GM12801 (cell line): ENCODE measurements around the gene SLC38A11.

Source experiments
- CTCF ChIP-seq: IDR thresholded peaks from one replicate; pipeline ENCODE4 v1.5.1; 2011; ENCODE audit warnings: control low read depth; ENCODE audit not compliant: insufficient read length; ENCODE audit errors: extremely low read depth

SLC38A11 gene

GRCh38 chr2:164875334-164876205 lies 79.8 kb downstream of the SLC38A11 start:
- no peak for TF ChIP-seq CTCF

- no peak for TF ChIP-seq CTCF
These were observed 82.0 kb downstream of the SLC38A11 start for GRCh38 chr2:164873210-164873908.

- TF ChIP-seq CTCF = no peak
These were observed 83.9 kb downstream of the SLC38A11 start for GRCh38 chr2:164871404-164871803.

DNA sequence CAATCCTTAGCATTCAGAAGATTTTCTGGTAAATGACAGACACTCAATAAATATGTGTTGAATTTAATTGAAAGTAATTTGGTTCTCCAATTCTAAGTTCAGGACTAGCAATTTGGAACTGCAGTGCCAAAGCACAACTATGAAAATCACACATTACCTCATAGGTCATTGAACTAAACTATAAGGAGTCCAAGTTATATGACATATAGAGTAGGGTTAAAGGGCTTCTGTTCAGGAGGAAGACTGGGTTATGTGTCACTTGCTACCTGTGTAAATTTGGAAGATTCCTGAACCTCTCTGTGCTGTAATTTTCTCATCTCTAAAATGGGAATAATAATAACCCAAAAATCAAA lies 85.9 kb downstream of the SLC38A11 start:
- TF ChIP-seq CTCF = no peak

DNA sequence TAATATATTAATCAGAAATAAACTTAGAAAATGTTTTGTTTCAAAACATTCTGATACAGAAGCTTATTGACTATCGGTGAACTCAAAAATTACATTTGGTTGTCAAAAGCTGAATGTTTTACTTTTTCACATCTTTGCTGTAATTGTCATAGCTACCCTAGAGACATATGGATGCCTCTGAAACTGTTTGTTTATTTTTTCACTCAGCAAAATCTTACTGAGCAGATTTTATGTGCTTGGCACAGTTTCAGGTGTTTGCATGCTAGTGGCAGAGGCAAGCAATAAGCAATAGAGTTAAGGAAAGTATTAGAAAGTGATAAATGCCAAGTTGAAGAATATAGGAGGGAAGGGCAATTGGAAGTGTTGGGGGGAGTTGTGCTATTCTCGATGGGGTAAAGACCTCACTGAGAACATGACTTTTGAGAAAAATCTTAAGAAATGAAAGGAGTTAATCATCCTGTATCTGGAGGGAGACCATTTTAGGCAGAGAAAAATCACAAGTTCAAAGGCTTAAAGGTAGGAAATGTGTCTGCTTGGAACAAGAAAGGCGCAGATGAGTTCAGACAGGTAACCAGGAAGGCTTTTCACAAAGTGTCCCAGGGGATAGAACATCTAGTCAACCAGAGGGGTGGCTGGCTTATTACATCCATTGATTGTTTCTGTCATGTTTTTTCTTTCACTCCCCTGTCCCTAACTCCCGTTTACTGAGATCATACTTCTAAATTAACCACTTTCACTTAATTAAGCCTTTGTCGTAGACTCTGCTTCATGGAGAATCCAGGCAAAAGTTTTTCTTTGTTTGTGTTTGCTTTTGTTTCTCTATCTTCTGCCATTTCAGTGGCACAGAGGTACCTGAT lies 86.5 kb downstream of the SLC38A11 start:
- TF ChIP-seq CTCF = no peak

- TF ChIP-seq CTCF = no peak
These were observed 87.4 kb downstream of the SLC38A11 start for GRCh38 chr2:164867779-164868397.

GRCh38 chr2:164860694-164861042 lies 94.7 kb downstream of the SLC38A11 start:
- TF ChIP-seq CTCF = no peak
